Neural cell (in vitro differentiated cells): Measurements from ENCODE around the gene ROGDI. TPM values are rescaled to one million over a fixed set of nuclear protein-coding genes. Genes with fewer than 3 reads are reported as not detected.

ENCODE experiments used
- H2AFZ ChIP-seq: fragments of 200-600, 300-800 bp; sonication (generic), shearing (Covaris generic); 2 replicates; pipeline ENCODE4 v1.6.0; 2014; ENCODE audit warnings: low read depth, mild to moderate bottlenecking, antibody characterized with exemption, low read length, moderate library complexity
- H3F3A ChIP-seq: fragments of 200-600 bp; shearing (Covaris generic); 2 replicates; pipeline ENCODE4 v1.6.1; 2016; ENCODE audit warnings: mild to moderate bottlenecking, moderate library complexity, mixed read lengths, antibody characterized with exemption, low read length; ENCODE audit not compliant: insufficient read depth, poor library complexity, severe bottlenecking
- H3K27ac ChIP-seq: fragments of 200-600, 300-800 bp; sonication (generic), shearing (Covaris generic); 2 replicates; pipeline ENCODE4 v1.5.1; 2014; ENCODE audit warnings: mild to moderate bottlenecking, low read length, moderate library complexity
- H3K27me3 ChIP-seq: fragments of 300-800, 200-600 bp; sonication (generic), shearing (Covaris generic); 2 replicates; pipeline ENCODE4 v1.6.0; 2014; ENCODE audit warnings: mild to moderate bottlenecking, low read depth, low read length, moderate library complexity; ENCODE audit not compliant: insufficient read depth
- H3K36me3 ChIP-seq: fragments of 300-800, 200-600 bp; sonication (generic), shearing (Covaris generic); 2 replicates; pipeline ENCODE4 v1.5.1; 2014; ENCODE audit warnings: mild to moderate bottlenecking, antibody characterized with exemption, low read length, moderate library complexity; ENCODE audit not compliant: insufficient read depth
- H3K4me2 ChIP-seq: fragments of 300-800, 200-600 bp; sonication (generic), shearing (Covaris generic); 2 replicates; pipeline ENCODE4 v1.6.0; 2014; ENCODE audit warnings: mild to moderate bottlenecking, low read length
- H3K4me3 ChIP-seq: fragments of 300-800, 200-600 bp; sonication (generic), shearing (Covaris generic); 2 replicates; pipeline ENCODE4 v1.5.1; 2014; ENCODE audit warnings: mild to moderate bottlenecking, low read length, moderate library complexity
- H3K79me2 ChIP-seq: fragments of 200-600 bp; shearing (Covaris generic); replicated peaks from 2 replicates; pipeline ENCODE4 v1.6.0; 2014; ENCODE audit warnings: mild to moderate bottlenecking, low read length, moderate library complexity; ENCODE audit not compliant: insufficient read depth
- H3K9ac ChIP-seq: fragments of 300-800, 200-600 bp; sonication (generic), shearing (Covaris generic); 2 replicates; pipeline ENCODE4 v1.6.1; 2016; ENCODE audit warnings: mild to moderate bottlenecking, low read length, mixed read lengths
- H3K9me2 ChIP-seq: fragments of 200-600 bp; shearing (Covaris generic); 2 replicates; pipeline ENCODE4 v1.6.1; 2016; ENCODE audit warnings: mild to moderate bottlenecking, low read length, mixed read lengths; ENCODE audit not compliant: insufficient read depth
- H3K9me3 ChIP-seq: fragments of 200-600, 300-800 bp; sonication (generic), shearing (Covaris generic); 2 replicates; pipeline ENCODE4 v1.6.1; 2016; ENCODE audit warnings: mild to moderate bottlenecking, mixed run types, low read length, moderate library complexity, mixed read lengths
- H4K20me1 ChIP-seq: fragments of 200-600 bp; shearing (Covaris generic); 2 replicates; pipeline ENCODE4 v1.6.1; 2016; ENCODE audit warnings: mild to moderate bottlenecking, mixed run types; ENCODE audit not compliant: insufficient read depth
- CTCF ChIP-seq: fragments of 450-650 bp; IDR thresholded peaks from 2 replicates; pipeline ENCODE4 v1.5.1; 2014; ENCODE audit warnings: antibody characterized with exemption, mild to moderate bottlenecking, moderate library complexity; ENCODE audit not compliant: poor library complexity, severe bottlenecking
- EP300 ChIP-seq: fragments of 450-650 bp; conservative IDR thresholded peaks from 2 replicates; pipeline ENCODE4 v1.6.1; 2014; ENCODE audit warnings: antibody characterized with exemption, mild to moderate bottlenecking, moderate library complexity; ENCODE audit not compliant: poor library complexity, severe bottlenecking
- EZH2 ChIP-seq: fragments of 200-600, 300-800 bp; shearing (Covaris generic), sonication (generic); IDR thresholded peaks from 2 replicates; pipeline ENCODE4 v1.6.1; 2014; ENCODE audit warnings: antibody characterized with exemption, low read length, borderline replicate concordance, mild to moderate bottlenecking; ENCODE audit not compliant: insufficient read depth, poor library complexity, severe bottlenecking
- MXI1 ChIP-seq: fragments of 450-650 bp; conservative IDR thresholded peaks from 2 replicates; pipeline ENCODE4 v1.6.1; 2014; ENCODE audit warnings: antibody characterized with exemption, mild to moderate bottlenecking; ENCODE audit not compliant: poor library complexity, severe bottlenecking
- POLR2AphosphoS5 ChIP-seq: IDR thresholded peaks from 2 replicates; pipeline ENCODE4 v1.6.1; 2012
- RAD21 ChIP-seq: fragments of 450-650 bp; conservative IDR thresholded peaks from 2 replicates; pipeline ENCODE4 v1.6.1; 2014; ENCODE audit warnings: antibody characterized with exemption, mild to moderate bottlenecking, moderate library complexity
- SMC3 ChIP-seq: fragments of 450-650 bp; conservative IDR thresholded peaks from 2 replicates; pipeline ENCODE4 v1.6.1; 2014; ENCODE audit warnings: antibody characterized with exemption, mild to moderate bottlenecking, moderate library complexity; ENCODE audit not compliant: poor library complexity
- TAF1 ChIP-seq: IDR thresholded peaks from 2 replicates; pipeline ENCODE4 v1.6.1; 2012; ENCODE audit warnings: low read depth
- polyA plus RNA-seq: library from polyadenylated mRNA; depleted of rRNA; stranded (reverse); fragments of >200 nt; gene quantifications from 2 replicates; pipeline ENCODE4 v1.2.3, GENCODE V29; 2014
- TF ChIP-seq, protein P1 (sequence below): IDR thresholded peaks from 2 replicates; pipeline ENCODE4 v1.6.1; 2012; ENCODE audit warnings: borderline replicate concordance

ROGDI gene
- polyA plus RNA-seq, 1 donor from 2014 or later: 203 TPM

GRCh38 chr16:4846503-4846900, 44.1 kb upstream of the ROGDI start:
- H3K4me2 ChIP-seq: peak overlapping the region; percentile 70
- peaks cover 59% of the 10 kb centered on the region for H3K79me2 ChIP-seq
- no peak for TF ChIP-seq RAD21
- TF ChIP-seq POLR2AphosphoS5: no peak
- no peaks in the 10 kb centered on the region for H3F3A ChIP-seq
- H3K9me3 ChIP-seq: no peaks in the 10 kb centered on the region
- peak overlapping the region; percentile 92 for H3K9ac ChIP-seq
- no peaks in the 10 kb centered on the region for H3K9me2 ChIP-seq
- H2AFZ ChIP-seq: peak overlapping the region; percentile 80
- H4K20me1 ChIP-seq: no peaks in the 10 kb centered on the region
- H3K4me3 ChIP-seq: peak overlapping the region; percentile 98
- no peaks in the 10 kb centered on the region for H3K36me3 ChIP-seq
- H3K27ac ChIP-seq: peak overlapping the region; percentile 87
- no peaks in the 10 kb centered on the region for H3K27me3 ChIP-seq

GRCh38 chr16:4840984-4841383, 38.6 kb upstream of the ROGDI start:
- no peak overlapping the region for H3K27ac ChIP-seq
- H3K79me2 ChIP-seq: peaks cover 16% of the 10 kb centered on the region
- H3K27me3 ChIP-seq: no peaks in the 10 kb centered on the region
- no peaks in the 10 kb centered on the region for H3K9me3 ChIP-seq
- no peaks in the 10 kb centered on the region for H4K20me1 ChIP-seq
- H3K4me2 ChIP-seq: no peak overlapping the region
- H2AFZ ChIP-seq: no peak overlapping the region
- no peak overlapping the region for H3K9ac ChIP-seq
- H3K36me3 ChIP-seq: no peaks in the 10 kb centered on the region
- TF ChIP-seq POLR2AphosphoS5 (no peak), CTCF (no peak), MXI1 (no peak), RAD21 (no peak), SMC3 (no peak), EP300 (no peak), TAF1 (no peak), EZH2 (no peak)
- TF ChIP-seq, protein P1, sequence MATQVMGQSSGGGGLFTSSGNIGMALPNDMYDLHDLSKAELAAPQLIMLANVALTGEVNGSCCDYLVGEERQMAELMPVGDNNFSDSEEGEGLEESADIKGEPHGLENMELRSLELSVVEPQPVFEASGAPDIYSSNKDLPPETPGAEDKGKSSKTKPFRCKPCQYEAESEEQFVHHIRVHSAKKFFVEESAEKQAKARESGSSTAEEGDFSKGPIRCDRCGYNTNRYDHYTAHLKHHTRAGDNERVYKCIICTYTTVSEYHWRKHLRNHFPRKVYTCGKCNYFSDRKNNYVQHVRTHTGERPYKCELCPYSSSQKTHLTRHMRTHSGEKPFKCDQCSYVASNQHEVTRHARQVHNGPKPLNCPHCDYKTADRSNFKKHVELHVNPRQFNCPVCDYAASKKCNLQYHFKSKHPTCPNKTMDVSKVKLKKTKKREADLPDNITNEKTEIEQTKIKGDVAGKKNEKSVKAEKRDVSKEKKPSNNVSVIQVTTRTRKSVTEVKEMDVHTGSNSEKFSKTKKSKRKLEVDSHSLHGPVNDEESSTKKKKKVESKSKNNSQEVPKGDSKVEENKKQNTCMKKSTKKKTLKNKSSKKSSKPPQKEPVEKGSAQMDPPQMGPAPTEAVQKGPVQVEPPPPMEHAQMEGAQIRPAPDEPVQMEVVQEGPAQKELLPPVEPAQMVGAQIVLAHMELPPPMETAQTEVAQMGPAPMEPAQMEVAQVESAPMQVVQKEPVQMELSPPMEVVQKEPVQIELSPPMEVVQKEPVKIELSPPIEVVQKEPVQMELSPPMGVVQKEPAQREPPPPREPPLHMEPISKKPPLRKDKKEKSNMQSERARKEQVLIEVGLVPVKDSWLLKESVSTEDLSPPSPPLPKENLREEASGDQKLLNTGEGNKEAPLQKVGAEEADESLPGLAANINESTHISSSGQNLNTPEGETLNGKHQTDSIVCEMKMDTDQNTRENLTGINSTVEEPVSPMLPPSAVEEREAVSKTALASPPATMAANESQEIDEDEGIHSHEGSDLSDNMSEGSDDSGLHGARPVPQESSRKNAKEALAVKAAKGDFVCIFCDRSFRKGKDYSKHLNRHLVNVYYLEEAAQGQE: no peak
- no peak overlapping the region for H3K4me3 ChIP-seq
- no peaks in the 10 kb centered on the region for H3F3A ChIP-seq
- H3K9me2 ChIP-seq: no peaks in the 10 kb centered on the region

DNA sequence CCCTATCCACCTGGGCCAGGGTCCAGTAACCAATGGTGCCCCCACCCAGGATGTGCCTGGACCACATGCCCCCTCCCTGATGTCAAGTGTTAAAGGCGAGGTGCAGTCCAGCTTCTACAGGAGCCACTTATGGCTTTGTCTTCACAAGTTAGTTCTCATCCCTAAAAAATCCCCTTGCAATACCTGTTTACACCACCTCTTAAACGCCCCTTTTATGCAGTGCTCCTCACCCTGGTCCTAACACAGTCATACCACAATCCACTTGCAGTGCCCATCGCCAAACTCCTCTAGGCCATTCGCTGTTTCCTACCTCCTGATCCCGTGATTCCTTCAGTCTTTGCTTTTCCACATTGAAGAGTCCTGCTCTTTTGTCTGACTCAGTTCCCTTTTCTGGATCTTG, 37.5 kb upstream of the ROGDI start:
- Histone ChIP-seq H3K79me2 (peaks cover 5% of the 10 kb centered on the region), H3K4me2 (no peak overlapping the region), H3K9me2 (no peaks in the 10 kb centered on the region), H3K9ac (no peak overlapping the region), H2AFZ (no peak overlapping the region), H3K27ac (no peak overlapping the region), H3F3A (no peaks in the 10 kb centered on the region), H3K4me3 (no peak overlapping the region), H3K36me3 (no peaks in the 10 kb centered on the region), H3K9me3 (no peaks in the 10 kb centered on the region), H3K27me3 (no peaks in the 10 kb centered on the region), H4K20me1 (no peaks in the 10 kb centered on the region)
- TF ChIP-seq RAD21 (no peak), EZH2 (no peak), MXI1 (no peak), TAF1 (no peak), CTCF (no peak), EP300 (no peak), POLR2AphosphoS5 (no peak), SMC3 (no peak)
- TF ChIP-seq, protein P1: no peak
